ENCODE results near the gene CREB3L2.
"Not testable (repeated sequence)": the region's sequence is repeated elsewhere in the genome, so short reads cannot be mapped to it uniquely, and the experiment has no call there.

The CREB3L2 gene

GRCh38 chr7:137832382-137832781 is 169.5 kb downstream of the CREB3L2 start:
- H3K36me3 ChIP-seq (ENCODE audit: control insufficient read depth in 1 of 2, insufficient read depth in 2 of 2, low read length in 2 of 2), result peaks cover 2 to 10% of the 10 kb centered on the region in 2 experiments
- no CpG with 5 or more reads among the region's 2 CpGs for WGBS (ENCODE audit: extremely low coverage, insufficient coverage, insufficient read length)
- H3K14ac ChIP-seq (ENCODE audit: low read length), result no peak overlapping the region
- no peak overlapping the region for H4K12ac ChIP-seq (ENCODE audit: low read depth, low read length)
- H2AK5ac ChIP-seq (ENCODE audit: low read length), result no peak overlapping the region
- no peak overlapping the region for H3K18ac ChIP-seq (ENCODE audit: low read length)
- no peak overlapping the region for H3K4me3 ChIP-seq (ENCODE audit: low read depth, low read length)
- H3K23ac ChIP-seq (ENCODE audit: low read length), result no peak overlapping the region
- no peaks in the 10 kb centered on the region for H3K79me2 ChIP-seq (ENCODE audit: control insufficient read depth, insufficient read depth, low read length, poor library complexity)
- H3K9ac ChIP-seq (ENCODE audit: low read length), result no peak overlapping the region
- H3K79me1 ChIP-seq (ENCODE audit: low read length), result no peaks in the 10 kb centered on the region
- H2BK12ac ChIP-seq (ENCODE audit: low read length), result no peak overlapping the region
- no peaks in the 10 kb centered on the region for H3K4me1 ChIP-seq (ENCODE audit: control insufficient read depth in 1 of 2, insufficient read depth in 2 of 2, low read length in 2 of 2)
- H4K8ac ChIP-seq (ENCODE audit: low read depth, low read length), result no peak overlapping the region
- H3K27ac ChIP-seq (ENCODE audit: low read depth, low read length), result no peak overlapping the region
- no peak overlapping the region for H3K4me2 ChIP-seq (ENCODE audit: low read length)
- H2AFZ ChIP-seq (ENCODE audit: insufficient read depth, low read length, poor library complexity), result no peak overlapping the region
- H2BK120ac ChIP-seq (ENCODE audit: insufficient read depth, low read length, poor library complexity), result no peak overlapping the region
- no peak for DNase-seq
- peaks cover 9% of the 10 kb centered on the region for H3K9me3 ChIP-seq (ENCODE audit: insufficient read depth, low read depth, low read length)
- H3K4ac ChIP-seq (ENCODE audit: low read depth, low read length), result no peak overlapping the region
- H3K27me3 ChIP-seq (ENCODE audit: insufficient read depth, low read length), result no peaks in the 10 kb centered on the region
- no peak overlapping the region for H4K91ac ChIP-seq (ENCODE audit: low read depth, low read length)
- H2BK5ac ChIP-seq (ENCODE audit: low read depth, low read length, poor library complexity), result no peak overlapping the region

GRCh38 chr7:137831555-137831954 is 170.3 kb downstream of the CREB3L2 start:
- H3K36me3 ChIP-seq (ENCODE audit: control insufficient read depth in 1 of 2, insufficient read depth in 2 of 2, low read length in 2 of 2); H3K4me1 ChIP-seq (ENCODE audit: control insufficient read depth in 1 of 2, insufficient read depth in 2 of 2, low read length in 2 of 2); H3K4ac ChIP-seq (ENCODE audit: low read depth, low read length); H3K27ac ChIP-seq (ENCODE audit: low read depth, low read length); H4K91ac ChIP-seq (ENCODE audit: low read depth, low read length); H3K4me2 ChIP-seq (ENCODE audit: low read length); H2BK120ac ChIP-seq (ENCODE audit: insufficient read depth, low read length, poor library complexity); H3K23ac ChIP-seq (ENCODE audit: low read length); H2BK5ac ChIP-seq (ENCODE audit: low read depth, low read length, poor library complexity); H2AFZ ChIP-seq (ENCODE audit: insufficient read depth, low read length, poor library complexity); H3K79me1 ChIP-seq (ENCODE audit: low read length); DNase-seq; H3K14ac ChIP-seq (ENCODE audit: low read length); H3K4me3 ChIP-seq (ENCODE audit: low read depth, low read length); H3K18ac ChIP-seq (ENCODE audit: low read length); H3K27me3 ChIP-seq (ENCODE audit: insufficient read depth, low read length); H3K9me3 ChIP-seq (ENCODE audit: insufficient read depth, low read depth, low read length); H3K79me2 ChIP-seq (ENCODE audit: control insufficient read depth, insufficient read depth, low read length, poor library complexity); H3K9ac ChIP-seq (ENCODE audit: low read length); H2AK5ac ChIP-seq (ENCODE audit: low read length); H4K12ac ChIP-seq (ENCODE audit: low read depth, low read length); H2BK12ac ChIP-seq (ENCODE audit: low read length); H4K8ac ChIP-seq (ENCODE audit: low read depth, low read length): not testable (repeated sequence)
- WGBS (ENCODE audit: extremely low coverage, insufficient coverage, insufficient read length), result no CpG with 5 or more reads among the region's 1 CpG

DNA sequence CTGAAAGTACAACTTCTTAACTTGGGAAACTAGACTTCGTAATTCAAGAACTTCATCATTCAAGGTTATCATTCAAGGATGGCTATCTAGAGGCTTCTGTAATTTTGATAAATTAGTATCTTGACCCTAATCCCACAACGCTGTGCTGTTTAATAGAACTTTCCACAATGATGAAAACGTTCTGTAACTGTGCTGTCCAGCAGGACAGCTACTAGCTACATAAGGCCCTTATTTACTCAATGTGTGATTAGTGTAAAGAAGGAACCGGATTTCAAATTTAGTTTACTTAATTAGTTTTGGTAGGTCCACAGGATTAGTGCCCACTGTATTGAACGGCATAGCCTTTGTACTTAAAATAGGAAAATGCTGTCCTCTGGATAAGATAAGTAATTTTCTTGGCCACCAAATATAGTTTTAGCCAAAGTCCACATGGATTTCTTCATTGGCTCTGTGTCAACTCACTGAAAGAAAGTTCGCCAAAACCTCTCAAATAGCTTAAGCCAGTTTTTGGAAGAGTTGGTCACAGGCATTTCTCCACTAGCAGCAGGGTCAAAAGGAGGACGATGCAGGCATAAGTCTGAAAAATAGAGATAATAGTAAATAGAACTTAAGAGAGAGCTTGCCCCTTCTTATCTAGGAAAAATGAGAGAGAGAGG is 172.4 kb downstream of the CREB3L2 start:
- H3K4me3 ChIP-seq (ENCODE audit: low read depth, low read length), result no peak overlapping the region

DNA sequence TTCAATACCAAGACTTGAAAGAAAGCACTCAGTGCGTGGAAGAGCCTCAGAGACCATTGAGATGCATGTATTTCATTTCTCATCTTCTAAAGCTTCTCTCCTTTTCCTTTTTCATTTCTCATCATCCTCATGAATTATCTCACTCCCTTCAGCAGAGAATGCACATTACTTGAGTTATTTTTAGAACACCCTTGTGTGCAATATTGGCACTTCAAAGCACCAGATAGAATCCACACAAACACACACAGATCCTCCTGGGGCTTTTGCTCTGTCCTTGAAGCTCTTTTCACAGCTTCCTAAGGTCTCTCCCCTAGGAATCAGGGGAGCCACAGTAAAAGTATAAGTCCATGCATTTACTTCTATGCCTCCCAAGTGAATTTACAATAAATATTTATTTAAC is 173.4 kb downstream of the CREB3L2 start:
- no peak overlapping the region for H4K12ac ChIP-seq (ENCODE audit: low read depth, low read length)
- H3K79me1 ChIP-seq (ENCODE audit: low read length), result no peaks in the 10 kb centered on the region
- no peak overlapping the region for H3K4ac ChIP-seq (ENCODE audit: low read depth, low read length)
- H3K36me3 ChIP-seq (ENCODE audit: control insufficient read depth in 1 of 2, insufficient read depth in 2 of 2, low read length in 2 of 2), result peaks cover 5 to 6% of the 10 kb centered on the region in 2 experiments
- no peaks in the 10 kb centered on the region for H3K4me1 ChIP-seq (ENCODE audit: control insufficient read depth in 1 of 2, insufficient read depth in 2 of 2, low read length in 2 of 2)
- no peaks in the 10 kb centered on the region for H3K79me2 ChIP-seq (ENCODE audit: control insufficient read depth, insufficient read depth, low read length, poor library complexity)
- H3K4me3 ChIP-seq (ENCODE audit: low read depth, low read length), result no peak overlapping the region
- no peak overlapping the region for H2BK120ac ChIP-seq (ENCODE audit: insufficient read depth, low read length, poor library complexity)
- DNase-seq, result no peak
- H2BK5ac ChIP-seq (ENCODE audit: low read depth, low read length, poor library complexity), result no peak overlapping the region
- H4K8ac ChIP-seq (ENCODE audit: low read depth, low read length), result no peak overlapping the region
- H2BK12ac ChIP-seq (ENCODE audit: low read length), result no peak overlapping the region
- no peak overlapping the region for H3K14ac ChIP-seq (ENCODE audit: low read length)
- H3K27ac ChIP-seq (ENCODE audit: low read depth, low read length), result no peak overlapping the region
- no peak overlapping the region for H2AFZ ChIP-seq (ENCODE audit: insufficient read depth, low read length, poor library complexity)
- no peak overlapping the region for H2AK5ac ChIP-seq (ENCODE audit: low read length)
- no CpG with 5 or more reads among the region's 1 CpG for WGBS (ENCODE audit: extremely low coverage, insufficient coverage, insufficient read length)
- H3K9ac ChIP-seq (ENCODE audit: low read length), result no peak overlapping the region
- H3K9me3 ChIP-seq (ENCODE audit: insufficient read depth, low read depth, low read length), result peaks cover 8% of the 10 kb centered on the region
- H3K4me2 ChIP-seq (ENCODE audit: low read length), result no peak overlapping the region
- no peaks in the 10 kb centered on the region for H3K27me3 ChIP-seq (ENCODE audit: insufficient read depth, low read length)
- H3K23ac ChIP-seq (ENCODE audit: low read length), result no peak overlapping the region
- no peak overlapping the region for H3K18ac ChIP-seq (ENCODE audit: low read length)
- H4K91ac ChIP-seq (ENCODE audit: low read depth, low read length), result no peak overlapping the region

More for the DNA sequence above, 172.4 kb downstream of the CREB3L2 start:
- Histone ChIP-seq H3K4me2 (ENCODE audit: low read length) (no peak overlapping the region), H3K9me3 (ENCODE audit: insufficient read depth, low read depth, low read length) (peaks cover 9% of the 10 kb centered on the region), H2BK12ac (ENCODE audit: low read length) (no peak overlapping the region), H3K79me2 (ENCODE audit: control insufficient read depth, insufficient read depth, low read length, poor library complexity) (no peaks in the 10 kb centered on the region), H2BK5ac (ENCODE audit: low read depth, low read length, poor library complexity) (no peak overlapping the region), H2AK5ac (ENCODE audit: low read length) (no peak overlapping the region), H2BK120ac (ENCODE audit: insufficient read depth, low read length, poor library complexity) (no peak overlapping the region), H3K4ac (ENCODE audit: low read depth, low read length) (no peak overlapping the region), H3K79me1 (ENCODE audit: low read length) (no peaks in the 10 kb centered on the region), H3K27ac (ENCODE audit: low read depth, low read length) (no peak overlapping the region), H3K23ac (ENCODE audit: low read length) (no peak overlapping the region), H3K9ac (ENCODE audit: low read length) (no peak overlapping the region), H4K12ac (ENCODE audit: low read depth, low read length) (no peak overlapping the region), H3K14ac (ENCODE audit: low read length) (no peak overlapping the region), H4K8ac (ENCODE audit: low read depth, low read length) (no peak overlapping the region), H3K27me3 (ENCODE audit: insufficient read depth, low read length) (no peaks in the 10 kb centered on the region), H3K4me1 (ENCODE audit: control insufficient read depth in 1 of 2, insufficient read depth in 2 of 2, low read length in 2 of 2) (no peaks in the 10 kb centered on the region), H3K18ac (ENCODE audit: low read length) (no peak overlapping the region), H2AFZ (ENCODE audit: insufficient read depth, low read length, poor library complexity) (no peak overlapping the region), H4K91ac (ENCODE audit: low read depth, low read length) (no peak overlapping the region), H3K36me3 (ENCODE audit: control insufficient read depth in 1 of 2, insufficient read depth in 2 of 2, low read length in 2 of 2) (peaks cover 5 to 10% of the 10 kb centered on the region in 2 experiments)
- WGBS (ENCODE audit: extremely low coverage, insufficient coverage, insufficient read length), result no CpG with 5 or more reads among the region's 7 CpGs
- no peak for DNase-seq
